Measurements from ENCODE around the gene WDR37. TPM values are rescaled to one million over a fixed set of nuclear protein-coding genes. Genes with fewer than 3 reads are reported as not detected.

The WDR37 gene
- polyA plus RNA-seq, 1 of the 3 experiments (the other 2 are of a cell fraction), result 11.9 TPM

DNA sequence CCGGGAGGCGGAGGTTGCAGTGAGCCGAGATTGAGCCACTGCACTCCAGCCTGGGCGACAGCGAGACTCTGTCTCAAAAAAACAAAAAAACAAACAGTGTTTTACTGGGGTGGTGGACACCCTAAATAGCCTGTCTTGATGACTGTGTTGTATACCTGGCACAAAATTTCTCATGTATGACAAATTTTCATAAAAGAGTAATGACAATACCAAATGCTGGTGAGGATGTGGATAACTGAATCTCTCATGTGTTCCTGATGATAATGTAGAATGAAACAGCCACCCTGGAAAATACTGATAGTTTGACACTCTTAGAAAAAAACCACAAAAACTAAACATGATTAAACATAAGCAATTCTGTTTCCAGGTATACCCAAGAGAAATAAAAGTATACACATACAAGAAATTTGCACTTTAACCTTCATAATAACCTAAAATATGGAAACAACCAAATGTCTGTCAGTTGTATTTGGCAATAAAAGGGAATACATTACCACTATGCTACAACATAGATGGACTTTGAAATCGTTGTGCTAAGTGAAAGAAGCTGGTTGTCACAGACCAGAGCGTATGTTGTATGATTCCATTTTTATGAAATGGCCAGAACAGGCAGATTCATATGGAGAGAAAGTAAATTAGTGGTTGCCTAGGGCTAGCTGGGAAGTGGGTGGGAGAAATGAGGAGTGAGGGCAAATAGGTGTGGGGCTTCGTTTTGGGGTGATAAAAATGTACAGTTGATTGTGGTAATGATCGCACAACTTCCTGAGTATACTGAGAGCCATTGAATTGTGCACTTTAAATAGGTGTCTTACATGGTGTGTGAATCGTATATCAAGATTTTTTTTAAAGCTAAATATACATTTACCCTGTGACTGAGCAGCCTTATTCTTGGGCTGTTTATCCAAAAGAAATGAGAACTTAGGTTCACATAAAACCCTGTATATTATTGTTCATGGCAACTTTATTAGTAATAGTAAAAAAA, 12.5 kb downstream of the WDR37 start:
- no peaks in the 10 kb centered on the region for H3K9me3 ChIP-seq
- H2AFZ ChIP-seq (ENCODE audit: low read depth), result no peak overlapping the region
- H3F3A ChIP-seq (replicated peaks; ENCODE audit: insufficient read depth), result peaks cover 4% of the 10 kb centered on the region
- H3K79me2 ChIP-seq (ENCODE audit: insufficient read depth), result peaks cover 46% of the 10 kb centered on the region
- H3K27ac ChIP-seq (ENCODE audit: low read depth in 2 of 2, low read length in 1 of 2), result no peak overlapping the region
- H3K9me2 ChIP-seq, result no peaks in the 10 kb centered on the region
- ChIA-PET POLR2A (no interaction called here), CTCF (interaction anchor here (0.9 kb wide), 1 partner anchor 300 kb away, joined by 3 read pairs; no protein-coding TSS in a partner anchor)
- peaks cover 4% of the 10 kb centered on the region; the same call in 1 of the 2 replicates for H4K20me1 ChIP-seq (ENCODE audit: insufficient read depth)
- WGBS (ENCODE audit: low lambda C conversion rate), result 83% methylated on average over 10 of the region's 10 CpGs
- no peak overlapping the region for H3K9ac ChIP-seq
- H3K4me1 ChIP-seq (ENCODE audit: control insufficient read depth in 1 of 2, insufficient read depth in 2 of 2, low read depth in 1 of 2, low read length in 1 of 2), result no peaks in the 10 kb centered on the region
- H3K4me3 ChIP-seq (ENCODE audit: low read depth in 2 of 2, low read length in 1 of 2), result no peak overlapping the region
- TF ChIP-seq MEF2A (IDR thresholded peaks at IDR 0.05; ENCODE audit: borderline replicate concordance, low read depth), result no peak
- no peak for TF ChIP-seq GATA2 (CRISPR knock-in tag; IDR thresholded peaks at IDR 0.05)
- no peak for TF ChIP-seq FOXJ3 (CRISPR knock-in tag; IDR thresholded peaks at IDR 0.05)
- TF ChIP-seq, protein P1, sequence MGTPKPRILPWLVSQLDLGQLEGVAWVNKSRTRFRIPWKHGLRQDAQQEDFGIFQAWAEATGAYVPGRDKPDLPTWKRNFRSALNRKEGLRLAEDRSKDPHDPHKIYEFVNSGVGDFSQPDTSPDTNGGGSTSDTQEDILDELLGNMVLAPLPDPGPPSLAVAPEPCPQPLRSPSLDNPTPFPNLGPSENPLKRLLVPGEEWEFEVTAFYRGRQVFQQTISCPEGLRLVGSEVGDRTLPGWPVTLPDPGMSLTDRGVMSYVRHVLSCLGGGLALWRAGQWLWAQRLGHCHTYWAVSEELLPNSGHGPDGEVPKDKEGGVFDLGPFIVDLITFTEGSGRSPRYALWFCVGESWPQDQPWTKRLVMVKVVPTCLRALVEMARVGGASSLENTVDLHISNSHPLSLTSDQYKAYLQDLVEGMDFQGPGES (IDR thresholded peaks at IDR 0.05; ENCODE audit: low read depth, low read length), result no peak
- no peak for TF ChIP-seq FOSL2 (IDR thresholded peaks at IDR 0.05; ENCODE audit: borderline replicate concordance, low read depth)
- TF ChIP-seq, protein P2, sequence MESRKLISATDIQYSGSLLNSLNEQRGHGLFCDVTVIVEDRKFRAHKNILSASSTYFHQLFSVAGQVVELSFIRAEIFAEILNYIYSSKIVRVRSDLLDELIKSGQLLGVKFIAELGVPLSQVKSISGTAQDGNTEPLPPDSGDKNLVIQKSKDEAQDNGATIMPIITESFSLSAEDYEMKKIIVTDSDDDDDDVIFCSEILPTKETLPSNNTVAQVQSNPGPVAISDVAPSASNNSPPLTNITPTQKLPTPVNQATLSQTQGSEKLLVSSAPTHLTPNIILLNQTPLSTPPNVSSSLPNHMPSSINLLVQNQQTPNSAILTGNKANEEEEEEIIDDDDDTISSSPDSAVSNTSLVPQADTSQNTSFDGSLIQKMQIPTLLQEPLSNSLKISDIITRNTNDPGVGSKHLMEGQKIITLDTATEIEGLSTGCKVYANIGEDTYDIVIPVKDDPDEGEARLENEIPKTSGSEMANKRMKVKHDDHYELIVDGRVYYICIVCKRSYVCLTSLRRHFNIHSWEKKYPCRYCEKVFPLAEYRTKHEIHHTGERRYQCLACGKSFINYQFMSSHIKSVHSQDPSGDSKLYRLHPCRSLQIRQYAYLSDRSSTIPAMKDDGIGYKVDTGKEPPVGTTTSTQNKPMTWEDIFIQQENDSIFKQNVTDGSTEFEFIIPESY (IDR thresholded peaks at IDR 0.05; ENCODE audit: borderline replicate concordance, low read depth), result no peak
- peaks cover 12 to 20% of the 10 kb centered on the region in 2 experiments for H3K36me3 ChIP-seq (replicated peaks in 1 of 2; ENCODE audit: control insufficient read depth in 1 of 2, insufficient read depth in 2 of 2, low read length in 1 of 2)
- no peak overlapping the region for H3K4me2 ChIP-seq
- no peaks in the 10 kb centered on the region for H3K27me3 ChIP-seq (ENCODE audit: insufficient read depth)
- no peak for DNase-seq

DNA sequence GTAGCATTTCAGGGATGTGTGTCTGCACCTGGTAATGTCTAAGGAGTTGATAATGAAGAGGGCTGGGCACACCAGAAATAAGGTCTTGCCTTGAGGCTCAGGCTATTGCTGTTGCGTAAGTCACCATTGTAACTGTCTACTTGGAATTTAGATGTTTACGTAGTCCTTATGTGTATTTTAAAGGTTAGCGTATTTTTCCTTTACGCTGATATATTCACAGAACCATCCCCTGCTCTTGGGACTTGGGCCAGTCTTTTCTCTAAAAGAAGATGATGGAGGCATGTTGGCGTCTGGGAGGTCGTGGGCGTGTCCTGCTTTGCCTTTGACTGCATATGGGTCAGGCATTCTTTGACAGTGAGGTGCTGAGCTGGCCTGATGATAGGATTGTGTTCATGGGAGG, 14.7 kb downstream of the WDR37 start:
- no peaks in the 10 kb centered on the region for H3K4me1 ChIP-seq (ENCODE audit: control insufficient read depth in 1 of 2, insufficient read depth in 2 of 2, low read depth in 1 of 2, low read length in 1 of 2)
- H3K4me3 ChIP-seq (ENCODE audit: low read depth in 2 of 2, low read length in 1 of 2), result no peak overlapping the region
- no peaks in the 10 kb centered on the region; the same call in 1 of the 2 replicates for H4K20me1 ChIP-seq (ENCODE audit: insufficient read depth)
- ChIA-PET CTCF (no interaction called here), POLR2A (no interaction called here)
- H3F3A ChIP-seq (replicated peaks; ENCODE audit: insufficient read depth), result peaks cover 4% of the 10 kb centered on the region
- WGBS (ENCODE audit: low lambda C conversion rate), result 91% methylated on average over 7 of the region's 7 CpGs
- H3K27me3 ChIP-seq (ENCODE audit: insufficient read depth), result no peaks in the 10 kb centered on the region
- no peaks in the 10 kb centered on the region for H3K9me2 ChIP-seq
- no peak overlapping the region for H3K4me2 ChIP-seq
- peaks cover 14 to 15% of the 10 kb centered on the region in 2 experiments for H3K36me3 ChIP-seq (replicated peaks in 1 of 2; ENCODE audit: control insufficient read depth in 1 of 2, insufficient read depth in 2 of 2, low read length in 1 of 2)
- no peak overlapping the region for H2AFZ ChIP-seq (ENCODE audit: low read depth)
- no peak overlapping the region for H3K9ac ChIP-seq
- H3K27ac ChIP-seq (ENCODE audit: low read depth in 2 of 2, low read length in 1 of 2), result no peak overlapping the region
- no peaks in the 10 kb centered on the region for H3K9me3 ChIP-seq
- DNase-seq, result no peak
- peaks cover 45% of the 10 kb centered on the region for H3K79me2 ChIP-seq (ENCODE audit: insufficient read depth)
- TF ChIP-seq, protein P3, sequence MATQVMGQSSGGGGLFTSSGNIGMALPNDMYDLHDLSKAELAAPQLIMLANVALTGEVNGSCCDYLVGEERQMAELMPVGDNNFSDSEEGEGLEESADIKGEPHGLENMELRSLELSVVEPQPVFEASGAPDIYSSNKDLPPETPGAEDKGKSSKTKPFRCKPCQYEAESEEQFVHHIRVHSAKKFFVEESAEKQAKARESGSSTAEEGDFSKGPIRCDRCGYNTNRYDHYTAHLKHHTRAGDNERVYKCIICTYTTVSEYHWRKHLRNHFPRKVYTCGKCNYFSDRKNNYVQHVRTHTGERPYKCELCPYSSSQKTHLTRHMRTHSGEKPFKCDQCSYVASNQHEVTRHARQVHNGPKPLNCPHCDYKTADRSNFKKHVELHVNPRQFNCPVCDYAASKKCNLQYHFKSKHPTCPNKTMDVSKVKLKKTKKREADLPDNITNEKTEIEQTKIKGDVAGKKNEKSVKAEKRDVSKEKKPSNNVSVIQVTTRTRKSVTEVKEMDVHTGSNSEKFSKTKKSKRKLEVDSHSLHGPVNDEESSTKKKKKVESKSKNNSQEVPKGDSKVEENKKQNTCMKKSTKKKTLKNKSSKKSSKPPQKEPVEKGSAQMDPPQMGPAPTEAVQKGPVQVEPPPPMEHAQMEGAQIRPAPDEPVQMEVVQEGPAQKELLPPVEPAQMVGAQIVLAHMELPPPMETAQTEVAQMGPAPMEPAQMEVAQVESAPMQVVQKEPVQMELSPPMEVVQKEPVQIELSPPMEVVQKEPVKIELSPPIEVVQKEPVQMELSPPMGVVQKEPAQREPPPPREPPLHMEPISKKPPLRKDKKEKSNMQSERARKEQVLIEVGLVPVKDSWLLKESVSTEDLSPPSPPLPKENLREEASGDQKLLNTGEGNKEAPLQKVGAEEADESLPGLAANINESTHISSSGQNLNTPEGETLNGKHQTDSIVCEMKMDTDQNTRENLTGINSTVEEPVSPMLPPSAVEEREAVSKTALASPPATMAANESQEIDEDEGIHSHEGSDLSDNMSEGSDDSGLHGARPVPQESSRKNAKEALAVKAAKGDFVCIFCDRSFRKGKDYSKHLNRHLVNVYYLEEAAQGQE (IDR thresholded peaks at IDR 0.05; ENCODE audit: low read depth, low read length), result no peak
- TF ChIP-seq EP300 (IDR thresholded peaks at IDR 0.05; ENCODE audit: borderline replicate concordance in 1 of 2, low read depth in 1 of 2, low read length in 1 of 2) (no peak), GATA2 (CRISPR knock-in tag; IDR thresholded peaks at IDR 0.05) (no peak), RFX5 (IDR thresholded peaks at IDR 0.05; ENCODE audit: low read length) (no peak), RAD21 (IDR thresholded peaks at IDR 0.05; ENCODE audit: low read length) (no peak), FOSL2 (IDR thresholded peaks at IDR 0.05; ENCODE audit: borderline replicate concordance, low read depth) (no peak), GABPA (IDR thresholded peaks at IDR 0.05; ENCODE audit: low read depth) (no peak), RCOR1 (IDR thresholded peaks at IDR 0.05; ENCODE audit: low read length) (no peak), MEF2A (IDR thresholded peaks at IDR 0.05; ENCODE audit: borderline replicate concordance, low read depth) (no peak), ELF1 (IDR thresholded peaks at IDR 0.05) (no peak)
- TF ChIP-seq, protein P4, sequence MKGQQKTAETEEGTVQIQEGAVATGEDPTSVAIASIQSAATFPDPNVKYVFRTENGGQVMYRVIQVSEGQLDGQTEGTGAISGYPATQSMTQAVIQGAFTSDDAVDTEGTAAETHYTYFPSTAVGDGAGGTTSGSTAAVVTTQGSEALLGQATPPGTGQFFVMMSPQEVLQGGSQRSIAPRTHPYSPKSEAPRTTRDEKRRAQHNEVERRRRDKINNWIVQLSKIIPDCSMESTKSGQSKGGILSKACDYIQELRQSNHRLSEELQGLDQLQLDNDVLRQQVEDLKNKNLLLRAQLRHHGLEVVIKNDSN (IDR thresholded peaks at IDR 0.05; ENCODE audit: borderline replicate concordance, low read depth), result no peak
- TF ChIP-seq, protein P5, sequence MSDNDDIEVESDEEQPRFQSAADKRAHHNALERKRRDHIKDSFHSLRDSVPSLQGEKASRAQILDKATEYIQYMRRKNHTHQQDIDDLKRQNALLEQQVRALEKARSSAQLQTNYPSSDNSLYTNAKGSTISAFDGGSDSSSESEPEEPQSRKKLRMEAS (IDR thresholded peaks at IDR 0.05; ENCODE audit: low read depth), result no peak
- TF ChIP-seq, protein P6, sequence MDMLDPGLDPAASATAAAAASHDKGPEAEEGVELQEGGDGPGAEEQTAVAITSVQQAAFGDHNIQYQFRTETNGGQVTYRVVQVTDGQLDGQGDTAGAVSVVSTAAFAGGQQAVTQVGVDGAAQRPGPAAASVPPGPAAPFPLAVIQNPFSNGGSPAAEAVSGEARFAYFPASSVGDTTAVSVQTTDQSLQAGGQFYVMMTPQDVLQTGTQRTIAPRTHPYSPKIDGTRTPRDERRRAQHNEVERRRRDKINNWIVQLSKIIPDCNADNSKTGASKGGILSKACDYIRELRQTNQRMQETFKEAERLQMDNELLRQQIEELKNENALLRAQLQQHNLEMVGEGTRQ (IDR thresholded peaks at IDR 0.05; ENCODE audit: borderline replicate concordance, low read depth, low read length), result no peak
